ENCODE results near the gene LRP4. TPM values are rescaled to one million over a fixed set of nuclear protein-coding genes. Genes with fewer than 3 reads are reported as not detected.

Gene LRP4
- total and polyA plus RNA-seq, 2 of the 4 experiments (the other 2 are of a cell fraction) = 4.1 to 5.8 TPM

DNA sequence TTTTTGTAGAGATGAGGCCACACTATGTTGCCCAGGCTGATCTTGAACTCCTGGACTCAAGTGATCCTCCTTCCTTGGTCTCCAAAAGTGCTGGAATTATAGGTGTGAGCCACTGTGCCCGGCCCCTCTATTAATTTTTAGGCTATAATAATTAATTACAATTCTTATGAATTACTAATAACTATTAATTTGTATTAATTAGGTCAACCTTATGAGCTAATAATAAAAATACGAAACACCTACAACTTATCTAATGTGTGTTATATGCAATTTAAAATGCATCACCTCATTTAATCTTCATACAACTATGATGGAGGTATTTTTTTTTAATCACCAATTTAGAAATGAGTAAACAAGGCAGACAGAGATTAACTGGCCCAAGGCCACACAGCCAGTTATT is 26.2 kb downstream of the LRP4 start:
- Histone ChIP-seq H3K4me1 (ENCODE audit: control insufficient read depth, insufficient read depth, low read length) (no peaks in the 10 kb centered on the region; the same call in 1 of the 2 replicates), H2BK5ac (ENCODE audit: low read depth, low read length, poor library complexity, severe bottlenecking) (no peak overlapping the region), H3K23ac (ENCODE audit: low read depth, low read length) (no peak overlapping the region), H3K56ac (ENCODE audit: extremely low read depth, insufficient read depth, low read length) (no peak overlapping the region), H3K9me1 (ENCODE audit: insufficient read depth, low read length) (no peaks in the 10 kb centered on the region), H3K36me3 (ENCODE audit: control insufficient read depth, insufficient read depth, low read length) (peaks cover 6% of the 10 kb centered on the region), H4K8ac (ENCODE audit: low read depth in 2 of 2, low read length in 2 of 2) (no peak overlapping the region), H3K79me1 (ENCODE audit: low read depth in 1 of 2, low read length in 2 of 2) (no peaks in the 10 kb centered on the region), H2BK20ac (ENCODE audit: low read depth, low read length) (no peak overlapping the region), H4K91ac (ENCODE audit: insufficient read depth, low read depth, low read length) (no peak overlapping the region), H3K4me2 (ENCODE audit: low read depth, low read length) (no peak overlapping the region), H3K14ac (replicated peaks; ENCODE audit: low read depth, low read length) (no peak overlapping the region), H2AFZ (replicated peaks; ENCODE audit: low read length, poor library complexity) (no peak overlapping the region), H4K20me1 (ENCODE audit: insufficient read depth, low read length) (no peaks in the 10 kb centered on the region), H2AK5ac (ENCODE audit: low read depth, low read length) (no peak overlapping the region), H3K18ac (ENCODE audit: low read depth, low read length) (no peak overlapping the region), H2BK15ac (ENCODE audit: low read depth, low read length) (no peak overlapping the region), H3K4me3 (ENCODE audit: insufficient read depth, low read depth, low read length) (no peak overlapping the region), H3K4ac (ENCODE audit: low read depth, low read length) (no peak overlapping the region), H2BK120ac (ENCODE audit: low read depth, low read length) (no peak overlapping the region), H3K27ac (ENCODE audit: insufficient read depth, low read length) (no peak overlapping the region), H2AK9ac (replicated peaks; ENCODE audit: low read depth, low read length, poor library complexity) (no peak overlapping the region), H4K5ac (ENCODE audit: low read depth, low read length) (no peak overlapping the region), H3K9me3 (ENCODE audit: control insufficient read depth, insufficient read depth, low read length) (no peaks in the 10 kb centered on the region), H3K9ac (ENCODE audit: low read depth, low read length) (no peak overlapping the region), H3K27me3 (ENCODE audit: control insufficient read depth, insufficient read depth, low read length) (no peaks in the 10 kb centered on the region)
- no peak for TF ChIP-seq RAD21 (IDR thresholded peaks at IDR 0.05; ENCODE audit: low read length)
- TF ChIP-seq FOS (IDR thresholded peaks at IDR 0.05; ENCODE audit: low read depth, low read length) = no peak
- TF ChIP-seq, protein P1, sequence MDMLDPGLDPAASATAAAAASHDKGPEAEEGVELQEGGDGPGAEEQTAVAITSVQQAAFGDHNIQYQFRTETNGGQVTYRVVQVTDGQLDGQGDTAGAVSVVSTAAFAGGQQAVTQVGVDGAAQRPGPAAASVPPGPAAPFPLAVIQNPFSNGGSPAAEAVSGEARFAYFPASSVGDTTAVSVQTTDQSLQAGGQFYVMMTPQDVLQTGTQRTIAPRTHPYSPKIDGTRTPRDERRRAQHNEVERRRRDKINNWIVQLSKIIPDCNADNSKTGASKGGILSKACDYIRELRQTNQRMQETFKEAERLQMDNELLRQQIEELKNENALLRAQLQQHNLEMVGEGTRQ (IDR thresholded peaks at IDR 0.05; ENCODE audit: low read depth, low read length) = no peak
- TF ChIP-seq, protein P2, sequence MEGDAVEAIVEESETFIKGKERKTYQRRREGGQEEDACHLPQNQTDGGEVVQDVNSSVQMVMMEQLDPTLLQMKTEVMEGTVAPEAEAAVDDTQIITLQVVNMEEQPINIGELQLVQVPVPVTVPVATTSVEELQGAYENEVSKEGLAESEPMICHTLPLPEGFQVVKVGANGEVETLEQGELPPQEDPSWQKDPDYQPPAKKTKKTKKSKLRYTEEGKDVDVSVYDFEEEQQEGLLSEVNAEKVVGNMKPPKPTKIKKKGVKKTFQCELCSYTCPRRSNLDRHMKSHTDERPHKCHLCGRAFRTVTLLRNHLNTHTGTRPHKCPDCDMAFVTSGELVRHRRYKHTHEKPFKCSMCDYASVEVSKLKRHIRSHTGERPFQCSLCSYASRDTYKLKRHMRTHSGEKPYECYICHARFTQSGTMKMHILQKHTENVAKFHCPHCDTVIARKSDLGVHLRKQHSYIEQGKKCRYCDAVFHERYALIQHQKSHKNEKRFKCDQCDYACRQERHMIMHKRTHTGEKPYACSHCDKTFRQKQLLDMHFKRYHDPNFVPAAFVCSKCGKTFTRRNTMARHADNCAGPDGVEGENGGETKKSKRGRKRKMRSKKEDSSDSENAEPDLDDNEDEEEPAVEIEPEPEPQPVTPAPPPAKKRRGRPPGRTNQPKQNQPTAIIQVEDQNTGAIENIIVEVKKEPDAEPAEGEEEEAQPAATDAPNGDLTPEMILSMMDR (conservative IDR thresholded peaks at IDR 0.05; ENCODE audit: low read depth, low read length) = no peak
- TF ChIP-seq MXI1 (IDR thresholded peaks at IDR 0.05; ENCODE audit: borderline replicate concordance, low read depth, low read length) = no peak
- TF ChIP-seq SMC3 (IDR thresholded peaks at IDR 0.05; ENCODE audit: low read depth, low read length) = no peak
- TF ChIP-seq MAFK (IDR thresholded peaks at IDR 0.05; ENCODE audit: low read depth, low read length) = no peak
- no peak for TF ChIP-seq NFE2L2 (IDR thresholded peaks at IDR 0.05; ENCODE audit: low read depth, low read length)
- TF ChIP-seq, protein P3, sequence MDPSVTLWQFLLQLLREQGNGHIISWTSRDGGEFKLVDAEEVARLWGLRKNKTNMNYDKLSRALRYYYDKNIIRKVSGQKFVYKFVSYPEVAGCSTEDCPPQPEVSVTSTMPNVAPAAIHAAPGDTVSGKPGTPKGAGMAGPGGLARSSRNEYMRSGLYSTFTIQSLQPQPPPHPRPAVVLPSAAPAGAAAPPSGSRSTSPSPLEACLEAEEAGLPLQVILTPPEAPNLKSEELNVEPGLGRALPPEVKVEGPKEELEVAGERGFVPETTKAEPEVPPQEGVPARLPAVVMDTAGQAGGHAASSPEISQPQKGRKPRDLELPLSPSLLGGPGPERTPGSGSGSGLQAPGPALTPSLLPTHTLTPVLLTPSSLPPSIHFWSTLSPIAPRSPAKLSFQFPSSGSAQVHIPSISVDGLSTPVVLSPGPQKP (IDR thresholded peaks at IDR 0.05; ENCODE audit: borderline replicate concordance, low read depth, low read length) = no peak
- no peak for TF ChIP-seq MAZ (IDR thresholded peaks at IDR 0.05; ENCODE audit: borderline replicate concordance, low read depth, low read length)
- TF ChIP-seq BHLHE40 (IDR thresholded peaks at IDR 0.05; ENCODE audit: low read depth, low read length) = no peak
- TF ChIP-seq CHD1 (IDR thresholded peaks at IDR 0.05; ENCODE audit: low read depth, low read length) = no peak
- no peak for TF ChIP-seq RFX5 (IDR thresholded peaks at IDR 0.05; ENCODE audit: low read depth, low read length)
- TF ChIP-seq CEBPB (IDR thresholded peaks at IDR 0.05; ENCODE audit: low read depth, low read length) = no peak
- DNase-seq (no peak), ATAC-seq (ENCODE audit: low read depth) (no peak)
- ChIA-PET CTCF (interaction anchor here (0.6 to 2.0 kb wide), 3 partner anchors 28 to 295 kb away, joined by 3 to 8 read pairs (median 4); no protein-coding TSS in a partner anchor), POLR2A (ENCODE audit: unreplicated experiment) (no interaction called here)
- BruUV-seq (replicated peaks) = no TSS peak
- in situ Hi-C loops (cut with MboI; ENCODE audit: low sequenced_read_pairs) (loop anchor here (25.0 kb wide), 1 partner anchor 470 kb away; the partner anchor contains the start of gene MYBPC3), dilution Hi-C loops (cut with HindIII; ENCODE audit: low sequenced_read_pairs, unreplicated experiment) (no loop called here), intact Hi-C loops (cut with micrococcal nuclease) (no loop called here)
- WGBS, 2 experiments (ENCODE audit: extremely low coverage in 2 of 2, insufficient read length in 1 of 2) = no CpG with 5 or more reads among the region's 2 CpGs
